Measurements from ENCODE around the gene FARP2. TPM values are rescaled to one million over a fixed set of nuclear protein-coding genes. Genes with fewer than 3 reads are reported as not detected.
"Not testable (repeated sequence)": the region's sequence is repeated elsewhere in the genome, so short reads cannot be mapped to it uniquely, and the experiment has no call there.

The FARP2 gene
- total RNA-seq, 1 donor from 2014 or later: 23.5 TPM

DNA sequence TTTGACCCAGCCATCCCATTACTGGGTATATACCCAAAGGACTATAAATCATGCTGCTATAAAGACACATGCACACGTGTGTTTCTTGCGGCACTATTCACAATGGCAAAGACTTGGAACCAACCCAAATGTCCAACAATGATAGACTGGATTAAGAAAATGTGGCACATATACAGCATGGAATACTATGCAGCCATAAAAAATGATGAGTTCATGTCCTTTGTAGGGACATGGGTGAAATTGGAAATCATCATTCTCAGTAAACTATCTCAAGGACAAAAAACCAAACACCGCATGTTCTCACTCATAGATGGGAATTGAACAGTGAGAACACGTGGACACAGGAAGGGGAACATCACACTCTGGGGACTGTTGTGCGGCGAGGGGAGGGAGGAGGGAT lies 40.7 kb downstream of the FARP2 start:
- intact Hi-C loops (cut with micrococcal nuclease): not testable (repeated sequence)

DNA sequence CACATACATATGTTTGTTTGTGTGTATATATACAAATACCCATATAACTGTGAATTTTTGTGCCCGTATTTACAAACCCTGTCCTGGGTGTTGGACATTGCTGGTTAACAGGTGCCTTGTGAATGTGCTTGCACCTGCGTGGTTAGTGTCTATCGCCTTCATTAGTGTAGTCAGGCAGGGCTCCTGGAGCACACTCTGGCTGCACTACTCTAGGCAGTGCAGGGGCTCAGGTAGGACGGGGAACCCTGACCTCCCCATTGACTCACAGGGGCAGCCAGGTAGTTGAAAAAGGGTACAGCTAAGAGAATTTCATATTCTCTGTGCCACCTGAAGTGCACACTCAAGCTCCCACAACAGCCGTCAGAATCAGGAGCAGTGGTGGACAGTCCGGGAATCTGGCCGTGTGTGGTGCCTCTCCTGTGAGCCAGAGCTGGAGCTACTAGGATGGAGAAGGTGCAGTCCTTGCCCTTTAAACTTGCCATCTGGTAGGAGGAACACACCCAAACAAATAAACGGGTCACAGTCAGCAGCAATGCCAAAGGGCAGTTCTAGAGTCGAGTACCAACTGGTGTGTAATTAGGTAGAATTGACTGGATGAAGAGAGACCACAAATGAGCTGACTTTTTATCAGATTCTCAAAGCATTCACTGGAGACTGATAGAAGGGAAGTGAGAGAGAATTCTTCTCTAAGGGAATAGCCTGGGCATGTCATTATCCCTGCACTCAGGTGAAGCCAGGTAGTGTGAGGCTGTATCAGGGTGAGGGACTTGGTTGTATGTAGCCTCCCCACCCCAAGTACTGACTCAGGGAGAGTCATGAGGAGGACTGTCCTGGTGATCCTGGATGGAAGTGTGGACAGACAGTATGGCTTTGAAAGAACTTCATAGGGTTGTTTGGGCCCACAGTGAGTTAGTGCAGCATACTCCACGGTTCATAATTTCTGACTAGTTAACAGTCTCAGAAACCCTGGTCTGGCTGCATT lies 44.1 kb downstream of the FARP2 start:
- intact Hi-C loops (cut with micrococcal nuclease): no loop called here

DNA sequence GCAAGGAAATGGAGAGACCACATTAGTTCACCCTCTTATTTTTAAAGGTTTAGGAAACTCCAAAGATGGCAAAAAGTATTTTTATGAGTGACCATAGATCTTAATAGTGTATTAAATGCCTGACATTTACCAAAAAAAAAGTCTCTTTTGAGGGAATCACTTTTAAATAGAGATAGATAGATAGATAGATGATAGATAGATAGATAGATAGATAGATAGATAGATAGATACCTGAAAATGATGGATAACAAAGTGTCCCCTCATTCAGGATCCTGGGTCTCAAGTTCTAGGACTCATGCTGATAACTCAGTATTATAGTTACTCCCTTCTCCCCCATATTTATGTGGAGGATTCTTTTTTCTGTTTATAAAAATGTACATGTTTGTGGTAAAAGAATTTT lies 52.8 kb downstream of the FARP2 start:
- intact Hi-C loops (cut with micrococcal nuclease): no loop called here

DNA sequence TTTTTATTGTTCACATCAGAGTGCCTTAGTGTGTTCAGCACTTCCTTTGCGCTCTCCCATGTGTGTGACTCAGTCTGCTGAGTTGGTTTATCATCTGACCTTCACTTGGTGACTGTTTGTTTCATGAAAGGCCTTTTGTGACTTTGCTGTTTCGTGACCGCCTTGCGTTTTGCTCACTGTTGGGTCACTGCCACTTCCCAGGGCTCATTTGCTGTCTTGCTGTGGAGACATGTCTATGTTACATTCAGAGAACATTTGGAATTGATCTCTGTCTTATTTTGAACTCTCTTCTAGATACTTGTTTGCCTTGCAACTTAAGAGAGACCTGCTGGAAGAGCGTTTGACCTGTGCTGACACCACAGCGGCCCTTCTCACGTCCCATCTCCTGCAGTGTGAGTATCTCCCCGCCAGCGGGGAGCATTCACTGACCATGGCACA lies 54.7 kb downstream of the FARP2 start:
- intact Hi-C loops (cut with micrococcal nuclease): no loop called here

DNA sequence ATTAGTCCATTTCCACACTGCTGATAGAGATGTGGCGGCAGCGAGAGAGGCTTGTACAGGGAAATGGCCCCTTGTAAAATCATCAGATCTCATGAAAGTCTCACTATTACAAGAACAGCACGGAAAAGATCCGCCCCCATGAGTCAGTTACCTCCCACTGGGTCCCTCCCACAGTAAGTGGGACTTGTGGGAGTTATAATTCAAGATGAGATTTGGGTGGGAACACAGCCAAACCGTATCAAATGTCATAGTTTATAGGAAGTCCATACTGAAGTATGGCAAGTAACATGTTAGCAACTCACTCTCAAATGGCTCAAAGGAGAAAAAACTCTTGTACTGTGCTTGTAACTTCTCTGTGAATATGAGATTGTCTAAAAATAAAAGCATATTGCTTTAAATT lies 56.1 kb downstream of the FARP2 start:
- intact Hi-C loops (cut with micrococcal nuclease): no loop called here

DNA sequence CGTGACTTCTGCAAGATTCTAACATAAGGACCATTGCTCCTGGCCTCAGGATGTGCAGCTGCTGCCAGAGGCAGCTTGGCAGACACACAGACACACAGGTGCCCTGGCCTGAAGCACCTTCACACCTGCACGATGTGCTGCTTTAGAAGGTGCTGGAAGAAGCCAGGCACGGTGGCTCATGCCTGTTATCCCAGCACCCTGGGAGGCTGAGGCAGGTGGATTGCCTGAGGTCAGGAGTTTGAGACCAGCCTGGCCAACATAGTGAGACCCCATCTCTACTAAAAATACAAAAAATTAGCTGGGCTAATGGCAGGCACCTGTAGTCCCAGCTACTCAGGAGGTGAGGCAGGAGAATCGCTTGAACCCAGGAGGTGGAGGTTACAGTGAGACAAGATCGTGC lies 57.4 kb downstream of the FARP2 start:
- intact Hi-C loops (cut with micrococcal nuclease): not testable (repeated sequence)

DNA sequence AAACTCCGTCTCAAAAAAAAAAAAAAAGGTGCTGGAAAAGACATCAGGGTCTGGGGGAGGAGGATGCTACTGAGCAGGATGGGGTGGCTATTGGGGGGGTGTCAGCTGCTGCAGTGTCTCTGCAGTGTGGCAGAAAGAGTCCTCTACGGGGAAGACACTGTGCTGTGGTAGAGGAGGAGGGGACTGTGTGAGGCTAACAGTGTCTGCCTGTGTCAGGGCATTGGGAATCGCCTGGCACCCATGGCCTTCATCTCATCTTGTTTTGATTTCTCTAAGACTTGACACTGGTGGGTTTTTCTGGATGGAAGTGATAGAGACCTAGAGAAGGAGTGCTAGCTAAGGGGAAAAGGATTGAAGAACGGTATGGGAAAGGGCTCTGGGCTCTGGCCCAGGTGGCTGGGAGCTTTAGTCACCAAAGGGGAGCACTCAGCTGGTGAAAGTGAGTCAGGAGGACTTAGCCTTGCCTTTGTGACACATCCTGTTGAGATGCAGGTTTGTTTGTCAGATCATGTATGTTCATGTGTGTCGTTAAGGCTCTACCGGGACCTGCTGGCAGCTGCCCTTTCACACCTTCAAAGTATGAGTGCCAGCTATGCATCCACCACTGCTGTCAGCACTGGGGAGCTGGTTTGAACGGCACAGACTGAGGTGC lies 58.0 kb downstream of the FARP2 start:
- intact Hi-C loops (cut with micrococcal nuclease): no loop called here

DNA sequence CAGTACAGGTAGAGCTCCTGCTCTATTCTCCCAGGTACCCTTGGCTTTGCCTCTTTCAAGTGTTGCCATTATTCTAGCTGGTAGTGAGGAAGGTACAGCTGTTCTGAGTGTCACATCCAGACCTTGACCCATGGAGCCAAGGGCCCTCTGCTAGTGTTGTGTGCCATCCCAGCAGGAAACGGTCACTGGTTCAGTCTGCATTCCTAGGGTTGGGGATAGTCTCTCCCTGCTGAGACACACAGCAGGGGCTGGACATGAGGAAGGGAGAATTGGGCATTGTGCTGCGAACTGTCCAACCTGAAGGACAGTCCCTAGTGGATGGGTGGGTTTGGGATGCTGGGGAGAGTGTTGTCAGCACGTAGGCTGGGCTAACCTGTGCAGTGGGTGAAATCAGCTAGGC lies 59.1 kb downstream of the FARP2 start:
- intact Hi-C loops (cut with micrococcal nuclease): no loop called here

DNA sequence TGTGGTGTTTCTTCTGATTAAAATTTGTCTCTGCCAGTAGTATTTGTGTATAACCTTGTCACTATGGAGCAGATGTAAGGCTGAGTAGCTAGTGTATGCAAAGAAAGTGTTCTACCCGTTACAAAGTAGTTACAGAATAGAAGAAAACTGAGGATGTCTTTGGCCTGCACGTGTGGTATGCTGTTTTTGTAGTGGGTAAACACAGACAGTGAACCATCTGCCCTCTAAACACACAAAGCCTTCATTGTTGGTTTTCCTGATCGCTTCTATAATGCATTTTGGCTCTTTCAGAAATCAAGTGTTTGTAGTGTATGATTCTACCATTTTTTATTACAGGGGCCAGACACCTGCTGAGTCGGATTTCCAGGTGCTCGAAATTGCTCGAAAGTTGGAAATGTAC lies 61.5 kb downstream of the FARP2 start:
- intact Hi-C loops (cut with micrococcal nuclease): no loop called here

DNA sequence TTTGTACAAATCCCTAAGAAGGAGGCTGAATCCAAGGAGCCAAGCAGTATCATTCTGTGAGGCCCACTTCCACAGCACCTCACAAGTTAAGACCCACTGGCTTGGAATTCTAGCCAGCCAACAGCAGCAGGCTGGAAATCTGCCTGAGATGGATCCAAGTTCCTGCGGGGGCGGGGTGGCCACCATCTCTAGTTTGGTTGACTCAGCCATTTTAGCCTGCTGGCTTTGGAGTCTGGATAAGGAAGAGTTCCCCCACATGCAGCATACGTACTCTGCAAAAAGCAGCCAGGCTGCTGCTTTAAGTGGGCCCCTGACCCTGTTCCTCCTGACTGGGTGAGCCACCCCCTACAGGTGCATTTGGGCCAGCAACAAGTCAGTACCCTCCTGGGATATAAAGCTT lies 65.2 kb downstream of the FARP2 start:
- intact Hi-C loops (cut with micrococcal nuclease): no loop called here

DNA sequence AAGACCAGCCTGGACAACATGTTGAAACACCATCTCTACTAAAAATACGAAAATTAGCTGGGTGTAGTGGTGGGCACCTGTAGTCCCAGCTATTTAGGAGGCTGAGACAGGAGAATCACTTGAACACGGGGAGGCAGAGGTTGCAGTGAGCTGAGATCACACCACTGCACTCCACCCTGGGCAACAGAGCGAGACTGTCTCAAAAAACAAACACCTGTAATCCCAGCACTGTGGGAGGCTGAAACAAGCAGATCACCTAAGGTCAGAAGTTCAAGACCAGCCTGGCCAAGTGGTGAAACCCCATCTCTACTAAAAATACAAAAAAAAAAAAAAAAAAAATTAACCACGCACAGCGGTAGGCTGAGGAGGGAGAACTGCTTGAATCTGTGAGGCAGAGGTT lies 65.9 kb downstream of the FARP2 start:
- intact Hi-C loops (cut with micrococcal nuclease): not testable (repeated sequence)

DNA sequence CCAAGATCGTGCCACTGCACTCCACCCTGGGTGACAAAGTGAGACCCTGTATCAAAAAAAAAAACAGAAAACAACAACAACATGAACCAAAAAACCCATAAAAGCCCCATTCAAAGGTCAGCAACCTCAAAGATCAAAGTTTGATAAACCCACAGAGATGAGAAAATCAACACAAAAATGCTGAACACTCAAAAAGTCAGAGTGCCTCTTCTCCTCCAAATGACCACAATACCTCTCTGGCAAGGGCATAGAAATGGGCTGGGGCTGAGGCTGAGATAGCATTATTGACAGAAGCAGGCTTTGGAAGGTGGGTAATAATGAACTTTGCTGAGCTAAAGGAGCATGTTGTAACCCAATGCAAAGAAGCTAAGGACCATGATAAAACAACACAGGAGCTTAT lies 66.3 kb downstream of the FARP2 start:
- intact Hi-C loops (cut with micrococcal nuclease): no loop called here

DNA sequence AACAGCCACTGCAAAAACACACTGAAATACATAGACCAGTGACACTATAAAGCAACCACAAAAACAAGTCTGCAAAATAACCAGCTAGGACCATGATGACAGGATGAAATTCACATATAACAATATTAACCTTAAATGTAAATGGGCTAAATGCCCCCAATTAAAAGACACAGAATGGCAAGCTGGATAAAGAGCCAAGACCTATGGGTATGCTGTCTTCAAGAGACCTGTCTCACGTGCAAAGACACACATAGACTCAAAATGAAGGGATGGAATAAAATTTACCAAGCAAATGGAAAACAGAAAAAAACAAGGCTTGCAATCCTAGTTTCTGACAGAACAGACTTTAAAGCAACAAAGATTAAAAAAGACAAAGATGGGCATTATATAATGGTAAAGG lies 67.4 kb downstream of the FARP2 start:
- intact Hi-C loops (cut with micrococcal nuclease): not testable (repeated sequence)

DNA sequence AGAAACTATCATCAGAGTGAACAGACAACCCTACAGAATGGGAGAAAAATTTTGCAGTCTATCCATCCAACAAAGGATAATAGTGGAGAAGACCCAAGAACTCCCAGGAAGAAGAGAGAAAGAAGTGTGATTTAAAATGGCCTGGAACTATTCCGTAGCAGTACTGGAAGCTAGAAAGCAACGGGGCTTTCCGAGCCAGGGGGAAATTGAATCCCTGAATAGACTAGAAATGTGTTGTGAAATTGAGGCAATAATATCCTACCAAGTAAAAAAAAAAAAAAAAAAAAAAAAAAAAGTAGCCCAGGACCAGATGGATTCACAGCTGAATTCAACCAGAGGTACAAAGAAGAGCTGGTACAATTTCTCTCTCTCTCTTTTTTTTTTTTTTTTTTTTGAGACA lies 69.3 kb downstream of the FARP2 start:
- intact Hi-C loops (cut with micrococcal nuclease): no loop called here

DNA sequence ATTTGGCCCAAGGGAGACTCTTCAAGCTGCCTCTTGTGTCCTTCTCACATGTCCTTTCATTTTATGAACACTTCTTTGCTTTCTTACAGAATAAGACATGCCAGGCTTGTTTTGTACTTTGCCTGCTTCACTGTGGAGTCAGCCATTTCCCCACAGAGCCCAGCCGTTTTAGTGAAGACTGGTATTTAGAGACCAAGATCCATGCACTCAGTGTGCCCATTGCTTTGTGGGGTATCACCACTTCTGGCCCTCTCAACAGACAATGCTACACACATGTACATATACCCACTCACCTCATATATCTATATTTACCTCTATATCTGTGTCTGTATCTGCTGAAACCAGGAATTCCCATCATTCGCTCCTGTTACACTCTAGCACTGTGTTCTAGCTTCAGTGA lies 74.1 kb downstream of the FARP2 start:
- intact Hi-C loops (cut with micrococcal nuclease): no loop called here

DNA sequence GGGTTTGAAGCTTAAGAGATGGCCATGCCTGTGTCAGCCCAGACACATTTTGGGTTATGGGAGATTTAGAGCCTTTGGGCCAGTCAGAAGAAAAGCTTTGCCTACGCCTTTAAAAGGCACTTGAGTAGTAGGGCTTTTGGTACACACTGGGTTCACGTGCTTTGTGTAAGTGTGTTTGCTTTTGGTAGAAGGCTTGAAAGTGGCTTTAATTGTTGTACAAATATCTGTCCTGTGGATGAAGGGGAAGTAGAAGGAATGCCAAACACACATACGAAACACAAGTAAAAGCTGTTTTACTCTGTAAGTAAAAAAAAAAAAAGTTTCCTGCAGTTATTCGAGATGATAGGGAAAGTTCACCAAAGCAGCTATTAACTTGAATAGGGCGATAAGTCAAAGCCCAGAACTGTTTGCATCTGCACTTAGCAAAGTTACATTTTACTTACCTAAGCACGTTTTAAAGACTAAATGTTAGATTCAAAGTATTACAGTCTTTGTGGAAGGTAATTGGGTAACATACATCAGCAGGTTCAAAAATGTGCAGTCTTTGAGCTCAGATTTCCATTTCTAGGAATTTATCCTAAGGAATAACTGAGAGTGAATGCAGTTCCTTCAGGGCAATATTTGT lies 76.9 kb downstream of the FARP2 start:
- intact Hi-C loops (cut with micrococcal nuclease): no loop called here

DNA sequence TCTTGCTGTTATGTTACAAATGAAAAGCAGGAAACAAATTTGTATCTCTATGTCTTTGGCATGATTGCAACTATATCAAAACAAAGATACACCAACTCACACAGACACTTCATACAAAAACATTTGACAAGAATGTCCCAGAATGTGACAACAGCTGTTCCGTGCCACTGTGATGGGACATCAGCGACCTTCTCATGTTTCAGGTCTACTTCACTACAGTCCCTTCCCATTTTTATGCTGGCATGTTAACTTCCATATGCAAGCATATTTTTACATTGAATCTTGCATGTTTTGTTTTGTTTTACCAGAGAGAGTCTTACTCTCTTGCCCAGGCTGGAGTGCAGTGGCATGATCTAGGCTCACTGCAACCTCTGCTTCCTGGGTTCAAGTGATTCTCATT lies 81.1 kb downstream of the FARP2 start:
- intact Hi-C loops (cut with micrococcal nuclease): no loop called here

DNA sequence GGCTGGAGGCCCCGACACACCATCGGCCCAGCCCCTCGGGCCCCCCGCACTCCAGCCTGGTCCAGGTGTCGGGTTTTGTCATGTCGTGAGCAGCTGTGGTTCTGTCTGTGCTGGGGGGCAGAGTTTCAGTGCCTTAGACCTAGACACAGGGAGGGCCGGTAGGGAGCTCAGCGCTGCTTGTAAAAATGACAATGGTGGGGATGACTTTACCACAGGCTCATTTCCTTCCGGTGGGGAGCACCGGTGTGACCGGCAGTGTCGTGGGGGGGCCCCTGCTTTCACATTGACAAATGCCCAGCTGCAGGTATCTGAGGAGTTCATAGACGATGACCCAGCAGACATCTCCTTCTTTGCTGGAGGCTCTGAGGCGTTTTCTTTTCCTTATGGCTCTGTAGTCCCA lies 85.4 kb downstream of the FARP2 start:
- intact Hi-C loops (cut with micrococcal nuclease): loop anchor here (5.0 kb wide), 1 partner anchor 84 kb away; the partner anchor contains the start of gene FARP2

DNA sequence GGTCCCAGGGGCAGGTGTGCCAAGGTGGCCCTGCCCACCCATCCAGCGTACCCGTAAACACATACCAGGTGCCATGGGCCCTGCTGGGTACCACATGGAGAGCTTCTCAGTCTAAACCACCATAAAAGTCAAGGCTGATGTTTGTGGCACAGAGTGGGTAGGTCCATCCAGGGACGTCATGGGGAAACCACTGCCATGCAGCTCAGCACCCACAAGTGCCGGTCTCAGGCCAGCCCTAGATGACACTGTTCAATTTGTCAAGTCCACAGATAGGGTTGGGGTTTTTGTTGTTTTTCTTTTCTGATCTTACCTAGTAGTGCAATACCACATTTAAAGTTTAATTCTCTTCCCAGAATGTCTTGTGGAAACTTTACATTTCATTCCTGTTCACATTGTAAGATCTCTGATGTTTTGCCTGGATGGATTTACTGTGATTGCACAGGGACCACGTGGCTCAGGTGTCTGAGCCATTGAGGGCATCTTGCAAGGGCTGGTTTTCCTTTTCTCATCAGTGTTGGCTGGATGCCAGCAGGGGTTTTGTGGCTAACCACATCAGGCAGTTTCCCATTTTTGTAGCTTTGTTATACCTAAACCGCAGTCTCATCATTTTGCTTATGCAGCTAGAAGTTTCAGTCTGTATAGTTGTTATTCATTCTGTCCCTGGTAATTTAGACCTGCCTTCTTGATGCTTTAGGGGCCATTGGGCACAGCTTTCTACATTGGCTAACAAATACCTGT lies 87.6 kb downstream of the FARP2 start:
- intact Hi-C loops (cut with micrococcal nuclease): loop anchor here (2.0 to 5.0 kb wide), 2 partner anchors 65 to 86 kb away; partner anchors contain the start of genes FARP2 and STK25

DNA sequence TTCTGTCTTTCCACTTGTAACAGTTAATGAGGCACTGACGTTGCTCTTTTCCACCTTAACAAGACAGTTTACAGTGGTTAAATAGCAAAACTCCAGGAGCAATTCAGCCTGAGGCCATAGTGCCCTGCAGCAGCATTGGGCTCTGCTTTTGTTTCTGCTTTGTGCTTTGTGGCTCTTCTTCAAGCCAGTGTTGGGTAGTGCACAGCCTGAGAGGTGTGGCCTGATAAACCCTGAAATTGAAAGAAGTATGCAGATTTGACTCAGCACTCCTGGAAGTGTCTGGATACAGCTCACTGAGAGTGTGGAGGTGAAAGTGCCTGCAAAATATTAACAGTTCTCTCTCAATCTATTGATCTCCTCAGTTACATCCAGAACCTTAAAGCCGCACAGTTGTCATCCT lies 89.3 kb downstream of the FARP2 start:
- intact Hi-C loops (cut with micrococcal nuclease): loop anchor here (2.0 kb wide), 1 partner anchor 63 kb away; the partner anchor contains the start of gene STK25

DNA sequence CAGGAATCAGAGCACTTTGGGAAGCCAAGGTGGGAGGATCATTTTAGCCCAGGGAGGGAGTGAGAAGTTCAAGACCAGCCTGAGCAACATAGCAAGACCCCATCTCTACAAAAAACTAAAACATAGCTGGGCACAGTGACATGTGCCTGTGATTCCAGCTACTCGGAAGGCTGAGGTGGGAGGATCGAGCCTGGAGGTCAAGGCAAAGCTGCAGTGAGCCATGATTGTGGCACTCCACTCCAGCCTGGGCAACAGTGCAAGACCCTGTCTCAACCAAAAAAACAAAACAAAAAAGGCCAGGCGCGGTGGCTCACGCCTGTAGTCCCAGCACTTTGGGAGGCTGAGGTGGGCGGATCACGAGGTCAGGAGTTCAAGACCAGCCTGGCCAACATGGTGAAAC lies 94.0 kb downstream of the FARP2 start:
- intact Hi-C loops (cut with micrococcal nuclease): not testable (repeated sequence)
